ENCODE data around the gene SIGLEC1. TPM values are rescaled to one million over a fixed set of nuclear protein-coding genes. Genes with fewer than 3 reads are reported as not detected.

Gene SIGLEC1
- total RNA-seq, 1 donor from 2014 or later, result not detected

GRCh38 chr20:3705491-3705969 is 6.9 kb downstream of the SIGLEC1 start:
- TF ChIP-seq CTCF (IDR thresholded peaks at IDR 0.05; ENCODE audit: insufficient read depth, low read length, poor library complexity, severe bottlenecking), result no peak
- peaks cover 12% of the 10 kb centered on the region for H3K27me3 ChIP-seq (ENCODE audit: control insufficient read depth, insufficient read depth, low read length)
- no peak overlapping the region for H3K4me3 ChIP-seq (ENCODE audit: low read depth, low read length)
- DNase-seq (ENCODE audit: low read depth), result no peak
- no peaks in the 10 kb centered on the region for H3K36me3 ChIP-seq (ENCODE audit: control insufficient read depth, insufficient read depth, low read length)

GRCh38 chr20:3704087-3704486 is 8.3 kb downstream of the SIGLEC1 start:
- no peak for TF ChIP-seq CTCF (IDR thresholded peaks at IDR 0.05; ENCODE audit: insufficient read depth, low read length, poor library complexity, severe bottlenecking)

GRCh38 chr20:3702611-3703391 is 9.6 kb downstream of the SIGLEC1 start:
- no peaks in the 10 kb centered on the region for H3K36me3 ChIP-seq (ENCODE audit: control insufficient read depth, insufficient read depth, low read length)
- DNase-seq (ENCODE audit: low read depth), result no peak
- H3K4me3 ChIP-seq (ENCODE audit: low read depth, low read length), result no peak overlapping the region
- TF ChIP-seq CTCF (IDR thresholded peaks at IDR 0.05; ENCODE audit: insufficient read depth, low read length, poor library complexity, severe bottlenecking), result no peak
- peaks cover 11% of the 10 kb centered on the region for H3K27me3 ChIP-seq (ENCODE audit: control insufficient read depth, insufficient read depth, low read length)

More at GRCh38 chr20:3704087-3704486, 8.3 kb downstream of the SIGLEC1 start:
- Histone ChIP-seq H3K4me3 (ENCODE audit: low read depth, low read length) (no peak overlapping the region), H3K27me3 (ENCODE audit: control insufficient read depth, insufficient read depth, low read length) (peaks cover 9% of the 10 kb centered on the region), H3K36me3 (ENCODE audit: control insufficient read depth, insufficient read depth, low read length) (no peaks in the 10 kb centered on the region)
- DNase-seq (ENCODE audit: low read depth), result no peak

- H3K36me3 ChIP-seq (ENCODE audit: control insufficient read depth, insufficient read depth, low read length), result no peaks in the 10 kb centered on the region
- DNase-seq (ENCODE audit: low read depth), result no peak
- TF ChIP-seq CTCF (IDR thresholded peaks at IDR 0.05; ENCODE audit: insufficient read depth, low read length, poor library complexity, severe bottlenecking), result no peak
- peaks cover 11% of the 10 kb centered on the region for H3K27me3 ChIP-seq (ENCODE audit: control insufficient read depth, insufficient read depth, low read length)
- no peak overlapping the region for H3K4me3 ChIP-seq (ENCODE audit: low read depth, low read length)
Observed at GRCh38 chr20:3701061-3701998, 11.1 kb downstream of the SIGLEC1 start.

GRCh38 chr20:3699037-3699436 is 13.4 kb downstream of the SIGLEC1 start:
- H3K27me3 ChIP-seq (ENCODE audit: control insufficient read depth, insufficient read depth, low read length), result peaks cover 7% of the 10 kb centered on the region
- no peaks in the 10 kb centered on the region for H3K36me3 ChIP-seq (ENCODE audit: control insufficient read depth, insufficient read depth, low read length)
- no peak for TF ChIP-seq CTCF (IDR thresholded peaks at IDR 0.05; ENCODE audit: insufficient read depth, low read length, poor library complexity, severe bottlenecking)
- H3K4me3 ChIP-seq (ENCODE audit: low read depth, low read length), result no peak overlapping the region
- no peak for DNase-seq (ENCODE audit: low read depth)
